ENCODE results near the gene EPHA1. TPM values are rescaled to one million over a fixed set of nuclear protein-coding genes. Genes with fewer than 3 reads are reported as not detected.

EPHA1 gene
- total and polyA plus RNA-seq, 4 donors = 10.3 to 21.0 (median 11.3) TPM

DNA sequence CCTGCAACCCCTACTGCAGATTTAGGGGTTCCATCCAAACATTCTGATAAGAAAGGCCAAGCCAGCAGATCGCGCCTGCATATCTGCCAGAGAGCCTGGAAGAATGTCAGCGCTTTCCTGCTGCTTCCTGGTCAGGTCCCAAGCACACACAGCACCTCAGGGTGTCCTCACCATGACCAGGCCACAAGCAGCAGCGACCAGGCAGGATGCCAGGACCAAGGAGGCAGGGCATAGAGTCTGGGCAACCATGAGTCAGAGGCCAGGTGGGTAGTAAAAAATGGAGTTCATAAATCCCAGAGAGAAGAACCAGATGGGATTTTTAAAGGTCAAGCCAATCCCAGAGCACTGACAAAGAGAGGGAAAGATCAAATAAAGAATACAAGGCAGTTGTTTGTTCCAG lies 40.7 kb downstream of the EPHA1 start:
- no peak overlapping the region for H3K4me3 ChIP-seq (ENCODE audit: low read depth in 1 of 3, low read length in 3 of 3)
- no peaks in the 10 kb centered on the region for H3K9me3 ChIP-seq (ENCODE audit: control insufficient read depth in 4 of 4, low read length in 3 of 4)
- no peaks in the 10 kb centered on the region for H3K36me3 ChIP-seq (ENCODE audit: control insufficient read depth in 4 of 4, insufficient read depth in 3 of 4, low read depth in 1 of 4, low read length in 3 of 4)
- WGBS = 76% methylated on average over 4 of the region's 4 CpGs
- no peak for DNase-seq (ENCODE audit: low spot score)
- peaks cover 0 to 7% (median 3%) of the 10 kb centered on the region in 4 donors for H3K4me1 ChIP-seq (ENCODE audit: control insufficient read depth in 4 of 4, insufficient read depth in 4 of 4, low read length in 3 of 4)
- TF ChIP-seq TAF1 (conservative IDR thresholded peaks at IDR 0.05) (no peak), FOXA2 (IDR thresholded peaks at IDR 0.05) (no peak), RXRA (IDR thresholded peaks at IDR 0.05) (no peak), HNF4A (conservative IDR thresholded peaks at IDR 0.05) (no peak)
- H3K27ac ChIP-seq (ENCODE audit: low read depth in 1 of 2, low read length in 2 of 2) = no peak overlapping the region
- H3K27me3 ChIP-seq (ENCODE audit: control insufficient read depth in 4 of 4, insufficient read depth in 4 of 4, low read length in 3 of 4) = peaks cover 0 to 6% (median 1%) of the 10 kb centered on the region in 4 donors
- H3K9ac ChIP-seq (ENCODE audit: low read depth in 1 of 2, low read length in 2 of 2) = no peak overlapping the region

- WGBS = 56% methylated on average over 19 of the region's 19 CpGs
- Histone ChIP-seq H3K27me3 (ENCODE audit: control insufficient read depth in 4 of 4, insufficient read depth in 4 of 4, low read length in 3 of 4) (peaks cover 0 to 6% (median 2%) of the 10 kb centered on the region in 4 donors), H3K27ac (ENCODE audit: low read depth in 1 of 2, low read length in 2 of 2) (no peak overlapping the region), H3K36me3 (ENCODE audit: control insufficient read depth in 4 of 4, insufficient read depth in 3 of 4, low read depth in 1 of 4, low read length in 3 of 4) (no peaks in the 10 kb centered on the region), H3K9me3 (ENCODE audit: control insufficient read depth in 4 of 4, low read length in 3 of 4) (no peaks in the 10 kb centered on the region), H3K4me1 (ENCODE audit: control insufficient read depth in 4 of 4, insufficient read depth in 4 of 4, low read length in 3 of 4) (peaks cover 3 to 9% (median 7%) of the 10 kb centered on the region in 4 donors), H3K4me3 (ENCODE audit: low read depth in 1 of 3, low read length in 3 of 3) (peak overlapping the region in 1 of 3 donors; percentile 64), H3K9ac (ENCODE audit: low read depth in 1 of 2, low read length in 2 of 2) (no peak overlapping the region)
- TF ChIP-seq HNF4A (conservative IDR thresholded peaks at IDR 0.05) (no peak), RXRA (IDR thresholded peaks at IDR 0.05) (no peak), SP1 (IDR thresholded peaks at IDR 0.05) (no peak), FOXA2 (IDR thresholded peaks at IDR 0.05) (no peak), ATF3 (IDR thresholded peaks at IDR 0.05) (no peak), JUND (IDR thresholded peaks at IDR 0.05) (no peak), RAD21 (IDR thresholded peaks at IDR 0.05) (no peak), GABPA (IDR thresholded peaks at IDR 0.05 in 1 of 2, conservative IDR thresholded peaks at IDR 0.05 in 1 of 2) (no peak), HNF4G (IDR thresholded peaks at IDR 0.05) (no peak)
- TF ChIP-seq, protein P1, sequence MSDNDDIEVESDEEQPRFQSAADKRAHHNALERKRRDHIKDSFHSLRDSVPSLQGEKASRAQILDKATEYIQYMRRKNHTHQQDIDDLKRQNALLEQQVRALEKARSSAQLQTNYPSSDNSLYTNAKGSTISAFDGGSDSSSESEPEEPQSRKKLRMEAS (IDR thresholded peaks at IDR 0.05) = no peak
- TF ChIP-seq, protein P2, sequence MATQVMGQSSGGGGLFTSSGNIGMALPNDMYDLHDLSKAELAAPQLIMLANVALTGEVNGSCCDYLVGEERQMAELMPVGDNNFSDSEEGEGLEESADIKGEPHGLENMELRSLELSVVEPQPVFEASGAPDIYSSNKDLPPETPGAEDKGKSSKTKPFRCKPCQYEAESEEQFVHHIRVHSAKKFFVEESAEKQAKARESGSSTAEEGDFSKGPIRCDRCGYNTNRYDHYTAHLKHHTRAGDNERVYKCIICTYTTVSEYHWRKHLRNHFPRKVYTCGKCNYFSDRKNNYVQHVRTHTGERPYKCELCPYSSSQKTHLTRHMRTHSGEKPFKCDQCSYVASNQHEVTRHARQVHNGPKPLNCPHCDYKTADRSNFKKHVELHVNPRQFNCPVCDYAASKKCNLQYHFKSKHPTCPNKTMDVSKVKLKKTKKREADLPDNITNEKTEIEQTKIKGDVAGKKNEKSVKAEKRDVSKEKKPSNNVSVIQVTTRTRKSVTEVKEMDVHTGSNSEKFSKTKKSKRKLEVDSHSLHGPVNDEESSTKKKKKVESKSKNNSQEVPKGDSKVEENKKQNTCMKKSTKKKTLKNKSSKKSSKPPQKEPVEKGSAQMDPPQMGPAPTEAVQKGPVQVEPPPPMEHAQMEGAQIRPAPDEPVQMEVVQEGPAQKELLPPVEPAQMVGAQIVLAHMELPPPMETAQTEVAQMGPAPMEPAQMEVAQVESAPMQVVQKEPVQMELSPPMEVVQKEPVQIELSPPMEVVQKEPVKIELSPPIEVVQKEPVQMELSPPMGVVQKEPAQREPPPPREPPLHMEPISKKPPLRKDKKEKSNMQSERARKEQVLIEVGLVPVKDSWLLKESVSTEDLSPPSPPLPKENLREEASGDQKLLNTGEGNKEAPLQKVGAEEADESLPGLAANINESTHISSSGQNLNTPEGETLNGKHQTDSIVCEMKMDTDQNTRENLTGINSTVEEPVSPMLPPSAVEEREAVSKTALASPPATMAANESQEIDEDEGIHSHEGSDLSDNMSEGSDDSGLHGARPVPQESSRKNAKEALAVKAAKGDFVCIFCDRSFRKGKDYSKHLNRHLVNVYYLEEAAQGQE (IDR thresholded peaks at IDR 0.05) = no peak
- no peak for DNase-seq (ENCODE audit: low spot score)
These were observed 45.4 kb downstream of the EPHA1 start for GRCh38 chr7:143363016-143363937.
